Fibroblast of mammary gland (primary cell): ENCODE data around the gene TP53INP2.
"Not testable (repeated sequence)": the region's sequence is repeated elsewhere in the genome, so short reads cannot be mapped to it uniquely, and the experiment has no call there.

Source experiments
- DNase-seq: peaks from one replicate; pipeline ENCODE4 v3.0.0-alpha.2; 2010; ENCODE audit warnings: low read depth
- H3K4me3 ChIP-seq: 2 replicates; pipeline ENCODE4 v1.5.1; 2011; ENCODE audit warnings: low read depth, mild to moderate bottlenecking, low read length, moderate library complexity; ENCODE audit not compliant: control insufficient read depth
- CTCF ChIP-seq: conservative IDR thresholded peaks from 2 replicates; pipeline ENCODE4 v1.5.1; 2011; ENCODE audit warnings: low read depth, low read length, inconsistent platforms; ENCODE audit not compliant: control insufficient read depth, insufficient read depth

The TP53INP2 gene

GRCh38 chr20:34710861-34711574 lies 6.9 kb downstream of the TP53INP2 start:
- DNase-seq: no peak
- H3K4me3 ChIP-seq: no peak overlapping the region
- TF ChIP-seq CTCF: no peak

GRCh38 chr20:34711813-34712430 lies 7.8 kb downstream of the TP53INP2 start:
- no peak for DNase-seq
- no peak for TF ChIP-seq CTCF
- H3K4me3 ChIP-seq: no peak overlapping the region

- no peak for TF ChIP-seq CTCF
- no peak overlapping the region for H3K4me3 ChIP-seq
- DNase-seq: no peak
Observed at GRCh38 chr20:34712525-34713192, 8.5 kb downstream of the TP53INP2 start.

- H3K4me3 ChIP-seq: no peak overlapping the region
- peak; percentile 99 for DNase-seq
- no peak for TF ChIP-seq CTCF
Observed at GRCh38 chr20:34713194-34713943, 9.2 kb downstream of the TP53INP2 start.

- DNase-seq: not testable (repeated sequence)
Observed at GRCh38 chr20:34713944-34714515, 9.9 kb downstream of the TP53INP2 start.

GRCh38 chr20:34715384-34715783 lies 11.2 kb downstream of the TP53INP2 start:
- DNase-seq: peak; percentile 8
- no peak for TF ChIP-seq CTCF
- no peak overlapping the region for H3K4me3 ChIP-seq

More at GRCh38 chr20:34713944-34714515, 9.9 kb downstream of the TP53INP2 start:
- H3K4me3 ChIP-seq: not testable (repeated sequence)
